Activated naive CD4-positive, alpha-beta T cell (primary cell): ENCODE results near the gene ST3GAL4.
"Not testable (repeated sequence)": the region's sequence is repeated elsewhere in the genome, so short reads cannot be mapped to it uniquely, and the experiment has no call there.

ENCODE experiments used
- DNase-seq, 4 experiments: peaks; one replicate each; lab custom pipeline; 2025; lab: John Stamatoyannopoulos, UW

ST3GAL4 gene

GRCh38 chr11:126364735-126365134 lies 9.2 kb downstream of the ST3GAL4 start:
- DNase-seq: not testable (repeated sequence)

- not testable (repeated sequence) for DNase-seq
These were observed 10.0 kb downstream of the ST3GAL4 start for GRCh38 chr11:126365508-126365907.

- no peak for DNase-seq
These were observed 10.8 kb downstream of the ST3GAL4 start for GRCh38 chr11:126366064-126366822.

- not testable (repeated sequence) for DNase-seq
These were observed 11.6 kb downstream of the ST3GAL4 start for GRCh38 chr11:126366823-126367654.

GRCh38 chr11:126367806-126368205 lies 12.3 kb downstream of the ST3GAL4 start:
- DNase-seq: not testable (repeated sequence)

GRCh38 chr11:126368336-126369119 lies 13.0 kb downstream of the ST3GAL4 start:
- not testable (repeated sequence) for DNase-seq

GRCh38 chr11:126370016-126370415 lies 14.5 kb downstream of the ST3GAL4 start:
- no peak for DNase-seq

GRCh38 chr11:126371595-126371994 lies 16.1 kb downstream of the ST3GAL4 start:
- DNase-seq: no peak

GRCh38 chr11:126373389-126374066 lies 18.0 kb downstream of the ST3GAL4 start:
- DNase-seq: not testable (repeated sequence)

- DNase-seq: not testable (repeated sequence)
These were observed 19.2 kb downstream of the ST3GAL4 start for GRCh38 chr11:126374562-126375300.

- DNase-seq: no peak
These were observed 20.2 kb downstream of the ST3GAL4 start for GRCh38 chr11:126375726-126376125.

GRCh38 chr11:126378763-126379162 lies 23.3 kb downstream of the ST3GAL4 start:
- no peak for DNase-seq

GRCh38 chr11:126380909-126381308 lies 25.4 kb downstream of the ST3GAL4 start:
- DNase-seq: no peak

GRCh38 chr11:126381960-126382359 lies 26.5 kb downstream of the ST3GAL4 start:
- DNase-seq: not testable (repeated sequence)

- not testable (repeated sequence) for DNase-seq
These were observed 27.2 kb downstream of the ST3GAL4 start for GRCh38 chr11:126382641-126383040.

GRCh38 chr11:126383339-126384335 lies 28.2 kb downstream of the ST3GAL4 start:
- DNase-seq: no peak

- no peak for DNase-seq
These were observed 29.1 kb downstream of the ST3GAL4 start for GRCh38 chr11:126384449-126385070.

GRCh38 chr11:126385991-126386728 lies 30.7 kb downstream of the ST3GAL4 start:
- no peak for DNase-seq

GRCh38 chr11:126386729-126387071 lies 31.2 kb downstream of the ST3GAL4 start:
- not testable (repeated sequence) for DNase-seq
